Choroid plexus epithelial cell (primary cell): ENCODE data around the gene PRKCE.

ENCODE experiments used
- DNase-seq: peaks from one replicate; pipeline ENCODE4 v3.0.0-alpha.2; 2010; ENCODE audit warnings: low read depth
- H3K4me3 ChIP-seq: 2 replicates; pipeline ENCODE4 v1.5.1; 2011; ENCODE audit warnings: low read depth, mild to moderate bottlenecking, control low read depth, low read length, moderate library complexity
- TF ChIP-seq, protein P1 (sequence below): conservative IDR thresholded peaks from 2 replicates; pipeline ENCODE4 v1.5.1; 2011; ENCODE audit warnings: low read depth, mild to moderate bottlenecking, control low read depth, inconsistent platforms, low read length, moderate library complexity

Gene PRKCE

GRCh38 chr2:45918463-45919159 lies 267.1 kb downstream of the PRKCE start:
- DNase-seq = no peak
- H3K4me3 ChIP-seq = no peak overlapping the region
- TF ChIP-seq, protein P1, sequence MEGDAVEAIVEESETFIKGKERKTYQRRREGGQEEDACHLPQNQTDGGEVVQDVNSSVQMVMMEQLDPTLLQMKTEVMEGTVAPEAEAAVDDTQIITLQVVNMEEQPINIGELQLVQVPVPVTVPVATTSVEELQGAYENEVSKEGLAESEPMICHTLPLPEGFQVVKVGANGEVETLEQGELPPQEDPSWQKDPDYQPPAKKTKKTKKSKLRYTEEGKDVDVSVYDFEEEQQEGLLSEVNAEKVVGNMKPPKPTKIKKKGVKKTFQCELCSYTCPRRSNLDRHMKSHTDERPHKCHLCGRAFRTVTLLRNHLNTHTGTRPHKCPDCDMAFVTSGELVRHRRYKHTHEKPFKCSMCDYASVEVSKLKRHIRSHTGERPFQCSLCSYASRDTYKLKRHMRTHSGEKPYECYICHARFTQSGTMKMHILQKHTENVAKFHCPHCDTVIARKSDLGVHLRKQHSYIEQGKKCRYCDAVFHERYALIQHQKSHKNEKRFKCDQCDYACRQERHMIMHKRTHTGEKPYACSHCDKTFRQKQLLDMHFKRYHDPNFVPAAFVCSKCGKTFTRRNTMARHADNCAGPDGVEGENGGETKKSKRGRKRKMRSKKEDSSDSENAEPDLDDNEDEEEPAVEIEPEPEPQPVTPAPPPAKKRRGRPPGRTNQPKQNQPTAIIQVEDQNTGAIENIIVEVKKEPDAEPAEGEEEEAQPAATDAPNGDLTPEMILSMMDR = no peak

DNA sequence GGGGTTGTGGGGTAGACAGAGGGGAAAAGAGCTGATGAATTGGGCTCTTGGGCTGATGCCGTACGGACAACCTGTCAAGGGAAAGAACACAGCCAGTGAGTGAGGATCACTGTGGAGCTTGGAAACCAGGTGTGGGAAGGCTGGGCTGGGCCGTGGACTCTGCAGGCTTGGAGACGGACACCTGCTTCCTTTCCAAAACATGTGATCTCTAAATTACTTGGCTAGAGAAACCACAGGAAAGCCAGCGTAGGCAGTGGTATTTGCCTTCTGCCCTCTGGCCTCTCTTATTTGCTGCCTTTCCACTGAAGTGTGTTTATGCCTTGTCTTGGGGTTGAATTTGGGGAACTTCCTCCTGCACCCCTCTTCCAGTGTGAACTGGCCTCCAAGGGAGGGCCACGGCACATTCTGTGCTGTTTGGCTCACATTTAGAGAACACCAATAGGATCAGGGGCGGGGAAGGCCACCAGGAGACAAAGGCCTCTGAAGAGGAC lies 267.7 kb downstream of the PRKCE start:
- TF ChIP-seq, protein P1 = no peak
- DNase-seq = no peak
- no peak overlapping the region for H3K4me3 ChIP-seq

- no peak for DNase-seq
These were observed 268.2 kb downstream of the PRKCE start for GRCh38 chr2:45919711-45920111.

GRCh38 chr2:45921921-45922320 lies 270.4 kb downstream of the PRKCE start:
- DNase-seq = no peak
- TF ChIP-seq, protein P1 = no peak
- no peak overlapping the region for H3K4me3 ChIP-seq

More at GRCh38 chr2:45919711-45920111, 268.2 kb downstream of the PRKCE start:
- H3K4me3 ChIP-seq = no peak overlapping the region
- TF ChIP-seq, protein P1 = no peak

- no peak overlapping the region for H3K4me3 ChIP-seq
- peak; percentile 72 for DNase-seq
- TF ChIP-seq, protein P1 = no peak
These were observed 271.1 kb downstream of the PRKCE start for GRCh38 chr2:45922577-45922988.

DNA sequence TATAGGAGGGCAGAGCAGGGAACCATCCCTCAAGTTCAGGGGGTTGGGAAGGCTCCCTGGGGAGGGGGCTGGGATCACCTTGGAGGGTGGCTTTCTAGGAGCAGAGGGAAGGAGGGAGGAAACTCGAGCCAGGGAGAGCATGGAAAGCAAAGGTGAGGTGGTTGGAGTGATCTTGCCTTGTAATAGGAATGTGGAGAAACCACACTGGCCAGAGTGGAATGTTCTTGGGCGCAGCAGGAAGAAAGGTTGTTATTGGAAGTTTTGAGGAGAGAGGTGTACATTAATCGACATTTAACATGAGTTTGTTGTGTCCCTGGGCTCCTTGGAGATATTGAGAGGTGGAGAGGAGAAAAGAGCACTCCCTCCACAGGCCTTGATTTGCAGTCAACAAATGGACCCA lies 272.2 kb downstream of the PRKCE start:
- TF ChIP-seq, protein P1 = no peak
- no peak overlapping the region for H3K4me3 ChIP-seq
- no peak for DNase-seq

- no peak for DNase-seq
- no peak overlapping the region for H3K4me3 ChIP-seq
- TF ChIP-seq, protein P1 = no peak
These were observed 273.6 kb downstream of the PRKCE start for GRCh38 chr2:45925026-45925425.
